Muscle of leg (tissue), 11 donors: ENCODE data around the gene B3GNT8. TPM values are rescaled to one million over a fixed set of nuclear protein-coding genes. Genes with fewer than 3 reads are reported as not detected.
"Not testable (repeated sequence)": the region's sequence is repeated elsewhere in the genome, so short reads cannot be mapped to it uniquely, and the experiment has no call there.

Experiments used
- DNase-seq: peaks from one replicate; pipeline ENCODE4 v3.0.0; 2013
- H3K27ac ChIP-seq: one replicate; pipeline ENCODE4 v1.5.1; 2013; ENCODE audit warnings: mild to moderate bottlenecking, low read length, control low read depth
- H3K27me3 ChIP-seq: one replicate; pipeline ENCODE4 v1.6.1; 2013; ENCODE audit warnings: low read length; ENCODE audit not compliant: control insufficient read depth, insufficient read depth
- H3K36me3 ChIP-seq: one replicate; pipeline ENCODE4 v1.6.1; 2013; ENCODE audit warnings: low read length; ENCODE audit not compliant: control insufficient read depth, insufficient read depth
- H3K4me1 ChIP-seq: one replicate; pipeline ENCODE4 v1.6.1; 2013; ENCODE audit warnings: low read length; ENCODE audit not compliant: control insufficient read depth, insufficient read depth
- H3K4me3 ChIP-seq: one replicate; pipeline ENCODE4 v1.5.1; 2013; ENCODE audit warnings: low read length, control low read depth
- H3K9me3 ChIP-seq: replicated peaks from 2 replicates; pipeline ENCODE4 v1.6.1; 2013; ENCODE audit warnings: low read depth, low read length; ENCODE audit not compliant: control insufficient read depth
- WGBS: methylation state at CpG from one replicate; pipeline ENCODE4 v1.1.5; 2013; ENCODE audit warnings: missing lambda C conversion rate; ENCODE audit not compliant: insufficient coverage; 5-methylcytosine and 5-hydroxymethylcytosine counted together
- polyA plus RNA-seq, 8 donors: library from polyadenylated mRNA; unstranded; fragments of 120-200 nt; gene quantifications; one replicate each; pipeline versions ENCODE4 v1.2.1 to v1.2.3, GENCODE V29; 2013; ENCODE audit warnings: inconsistent platforms in 1 of 8, low replicate concordance in 1 of 8; ENCODE audit not compliant: insufficient read length in 8 of 8, insufficient read depth in 1 of 8
- total RNA-seq: library from RNA; stranded (reverse); fragments of 120-200 nt; gene quantifications from one replicate; pipeline ENCODE4 v1.2.4, GENCODE V29; 2013

Gene B3GNT8
- total and polyA plus RNA-seq, 9 donors: 0.68 to 7.4 (median 1.6) TPM

DNA sequence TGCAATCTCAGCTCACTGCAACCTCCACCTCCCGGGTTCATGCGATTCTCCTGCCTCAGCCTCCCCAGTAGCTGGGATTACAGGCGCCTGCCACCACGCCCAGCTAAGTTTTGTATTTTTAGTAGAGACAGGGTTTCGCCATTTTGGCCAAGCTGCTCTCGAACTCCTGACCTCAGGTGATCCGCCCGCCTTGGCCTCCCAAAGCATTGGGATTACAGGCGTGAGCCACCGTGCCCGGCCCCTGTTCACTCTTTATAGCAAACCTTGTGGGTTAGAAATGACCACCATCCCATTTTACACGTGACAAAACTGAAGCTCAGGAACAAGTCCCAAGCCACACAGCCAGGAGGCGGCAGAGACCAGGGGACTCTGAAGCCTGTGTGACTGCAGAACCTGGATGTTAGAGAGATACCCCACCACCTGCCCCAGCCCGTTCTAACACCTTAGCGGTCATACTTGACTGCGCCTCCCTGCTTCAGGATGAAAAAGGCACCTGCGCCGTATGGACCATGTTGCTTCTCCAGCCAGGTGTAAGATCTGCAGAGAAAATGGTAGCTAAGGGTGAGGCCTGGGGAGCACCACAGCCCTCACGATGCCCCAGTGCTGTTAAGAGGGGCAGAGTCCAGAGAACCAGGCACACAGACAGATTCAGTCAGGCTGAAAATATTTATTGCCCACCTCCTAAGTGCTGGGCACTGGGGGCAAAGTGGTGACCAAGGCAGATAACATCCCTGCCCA lies 8.9 kb upstream of the B3GNT8 start:
- no peaks in the 10 kb centered on the region for H3K27me3 ChIP-seq
- peaks cover 39% of the 10 kb centered on the region for H3K36me3 ChIP-seq
- peaks cover 4% of the 10 kb centered on the region for H3K4me1 ChIP-seq
- DNase-seq: no peak
- H3K9me3 ChIP-seq: no peaks in the 10 kb centered on the region
- H3K4me3 ChIP-seq: no peak overlapping the region
- 91% methylated on average over 11 of the region's 19 CpGs for WGBS
- no peak overlapping the region for H3K27ac ChIP-seq

DNA sequence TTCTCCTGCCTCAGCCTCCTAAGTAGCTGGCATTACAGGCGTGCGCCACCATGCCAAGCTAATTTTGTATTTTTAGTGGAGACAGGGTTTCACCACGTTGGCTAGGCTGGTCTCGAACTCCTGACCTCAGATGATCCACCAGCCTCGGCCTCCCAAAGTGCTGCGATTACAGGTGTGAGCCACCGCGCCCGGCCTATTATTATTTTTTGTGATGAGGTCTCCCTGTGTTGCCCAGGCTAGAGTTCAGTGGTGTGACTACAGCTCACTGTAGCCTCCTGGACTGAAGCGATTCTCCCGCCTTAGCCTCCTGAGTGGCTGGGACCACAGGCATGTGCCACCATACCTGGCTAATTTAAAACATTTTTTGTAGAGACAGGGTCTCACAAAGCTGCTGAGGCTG lies 8.2 kb upstream of the B3GNT8 start:
- WGBS: 91% methylated on average over 6 of the region's 11 CpGs
- not testable (repeated sequence) for H3K4me1 ChIP-seq, H3K27me3 ChIP-seq, H3K4me3 ChIP-seq, H3K27ac ChIP-seq, H3K9me3 ChIP-seq, DNase-seq
- H3K36me3 ChIP-seq: peaks cover 43% of the 10 kb centered on the region

DNA sequence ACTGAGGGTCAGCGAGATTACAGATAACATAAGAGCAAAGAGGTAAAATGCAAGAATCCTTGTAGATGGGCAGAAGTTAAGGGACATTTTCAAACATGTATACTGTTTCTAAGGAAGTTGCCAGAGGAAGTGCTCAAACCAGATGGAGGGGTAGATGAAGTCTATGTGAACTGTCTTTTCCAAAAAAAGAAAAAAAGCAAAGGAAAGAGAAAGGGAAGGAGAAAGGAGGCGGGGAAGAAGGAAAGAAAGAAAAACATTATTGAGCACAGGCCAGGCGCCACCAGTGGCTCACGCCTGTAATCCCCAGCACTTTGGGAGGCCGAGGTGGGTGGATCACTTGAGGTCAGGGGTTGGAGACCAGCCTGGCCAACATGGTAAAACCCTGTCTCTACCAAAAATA lies 7.3 kb upstream of the B3GNT8 start:
- H3K27me3 ChIP-seq: no peaks in the 10 kb centered on the region
- peaks cover 46% of the 10 kb centered on the region for H3K36me3 ChIP-seq
- WGBS: 100% methylated on average over 1 of the region's 5 CpGs
- no peak for DNase-seq
- no peak overlapping the region for H3K4me3 ChIP-seq
- no peaks in the 10 kb centered on the region for H3K9me3 ChIP-seq
- H3K27ac ChIP-seq: no peak overlapping the region
- H3K4me1 ChIP-seq: peaks cover 4% of the 10 kb centered on the region

DNA sequence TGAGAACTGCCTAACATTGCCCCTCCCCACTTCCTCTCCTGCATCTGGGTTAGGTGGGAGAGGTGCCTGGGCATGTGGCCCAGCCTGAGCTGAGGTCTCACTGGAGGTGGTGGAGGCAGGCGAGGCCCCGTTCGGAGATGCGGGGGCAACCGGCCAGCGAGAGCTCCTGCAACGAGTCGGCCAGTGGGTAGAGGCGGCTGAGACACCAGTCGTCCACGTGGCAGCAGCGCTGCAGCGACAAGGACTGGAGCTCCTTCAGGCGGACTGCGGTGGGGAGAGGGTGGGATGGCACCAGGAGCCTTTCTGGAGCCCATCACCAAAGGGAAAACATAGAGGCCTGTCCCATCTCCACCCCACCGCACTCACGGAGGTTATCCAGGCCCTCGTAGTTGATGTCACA lies 6.0 kb upstream of the B3GNT8 start:
- WGBS: 84% methylated on average over 14 of the region's 18 CpGs
- H3K27ac ChIP-seq: no peak overlapping the region

DNA sequence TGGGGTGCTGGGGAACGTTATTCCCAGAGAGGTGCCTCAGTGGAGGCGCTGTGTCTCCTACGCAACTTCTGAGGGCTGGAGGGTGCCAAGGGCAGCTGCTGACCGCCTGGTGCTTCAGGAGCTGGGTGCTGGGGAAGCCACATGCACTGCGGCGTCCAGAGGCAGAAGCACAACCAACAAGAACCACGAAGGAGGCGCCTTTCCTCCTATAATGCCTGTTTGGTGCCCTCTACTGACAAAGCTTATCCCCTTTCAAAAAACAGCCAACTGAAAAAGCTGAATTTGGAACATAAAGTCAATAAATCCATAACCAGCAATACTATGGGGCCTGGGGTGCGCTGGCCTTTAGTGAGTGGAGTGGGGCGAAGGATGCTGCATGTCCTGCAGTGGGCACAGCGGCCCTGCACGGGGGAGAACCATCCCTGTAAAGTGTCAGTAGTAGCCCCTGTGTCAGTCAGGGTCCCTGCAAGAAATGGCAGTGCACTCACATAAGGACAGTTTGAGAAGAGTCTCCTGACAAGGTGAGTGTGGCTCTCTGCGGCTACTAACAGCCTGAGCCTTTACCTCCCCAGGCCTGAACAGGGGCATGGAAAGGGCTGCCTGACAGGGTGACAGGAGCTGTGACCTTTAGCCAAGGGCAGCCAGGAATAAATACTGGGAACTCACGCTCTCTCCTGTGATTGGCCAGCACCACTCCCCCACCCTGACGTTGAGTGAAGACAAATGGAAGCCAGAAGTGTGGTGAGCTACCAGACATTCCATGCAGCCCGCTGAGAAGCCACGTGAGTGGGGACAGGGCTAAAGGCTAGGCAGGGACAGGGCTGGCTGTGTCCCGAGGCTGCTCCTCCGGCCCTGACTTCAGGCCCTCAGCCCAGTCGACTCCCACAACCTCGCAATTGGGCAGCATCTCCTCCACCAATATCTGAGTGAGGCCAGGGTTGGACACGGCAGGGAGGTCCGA lies 4.5 kb upstream of the B3GNT8 start:
- DNase-seq: no peak
- H3K27ac ChIP-seq: peak overlapping the region; percentile 13
- H3K36me3 ChIP-seq: peaks cover 38% of the 10 kb centered on the region
- 72% methylated on average over 18 of the region's 23 CpGs for WGBS
- H3K4me1 ChIP-seq: peaks cover 20% of the 10 kb centered on the region
- H3K9me3 ChIP-seq: no peaks in the 10 kb centered on the region
- no peaks in the 10 kb centered on the region for H3K27me3 ChIP-seq
- no peak overlapping the region for H3K4me3 ChIP-seq

More for the DNA sequence above, 6.0 kb upstream of the B3GNT8 start:
- Histone ChIP-seq H3K4me1 (peaks cover 7% of the 10 kb centered on the region), H3K9me3 (no peaks in the 10 kb centered on the region), H3K27me3 (no peaks in the 10 kb centered on the region), H3K4me3 (no peak overlapping the region), H3K36me3 (peaks cover 47% of the 10 kb centered on the region)
- DNase-seq: no peak

DNA sequence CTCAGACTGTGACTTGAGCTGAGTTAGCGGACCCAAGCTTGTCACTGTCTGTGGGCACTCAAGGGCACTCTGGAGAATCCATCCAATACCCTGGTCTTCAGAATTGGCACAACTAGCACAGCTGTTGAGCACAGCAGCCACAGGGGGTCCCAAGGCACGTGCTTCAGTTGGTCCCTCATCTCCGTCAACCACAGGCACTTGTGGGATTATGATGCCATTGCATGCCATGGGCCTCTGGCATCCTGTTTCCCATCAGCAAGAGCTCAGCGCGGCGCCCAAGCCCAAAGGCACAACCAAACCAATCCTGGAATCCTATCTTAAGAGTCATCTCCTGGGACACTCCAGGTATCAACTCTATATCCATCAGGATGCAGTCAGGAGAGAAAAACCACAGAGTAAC lies 3.7 kb upstream of the B3GNT8 start:
- Histone ChIP-seq H3K4me3 (no peak overlapping the region), H3K4me1 (peaks cover 25% of the 10 kb centered on the region), H3K9me3 (no peaks in the 10 kb centered on the region), H3K36me3 (peaks cover 40% of the 10 kb centered on the region), H3K27ac (no peak overlapping the region), H3K27me3 (no peaks in the 10 kb centered on the region)
- DNase-seq: no peak
- 67% methylated on average over 2 of the region's 6 CpGs for WGBS

DNA sequence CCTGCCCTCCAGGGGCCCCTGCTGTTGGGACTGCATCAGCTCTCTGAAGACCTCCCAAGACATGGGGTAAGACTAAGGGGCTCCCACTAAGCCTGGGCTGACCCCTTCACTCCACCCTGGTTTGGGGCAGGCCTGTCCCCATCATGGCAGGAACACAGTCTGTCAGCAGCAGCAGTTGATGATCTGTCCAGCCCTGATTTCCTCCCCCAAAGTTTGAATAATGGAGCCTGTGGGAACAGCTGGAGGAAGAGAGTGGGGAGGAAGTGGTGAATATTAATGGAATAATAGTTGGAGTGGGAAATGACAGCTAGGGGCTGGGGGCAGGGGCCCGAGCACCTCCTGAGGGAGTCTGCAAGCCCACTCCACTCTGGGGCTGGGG lies 1.3 kb upstream of the B3GNT8 start:
- Histone ChIP-seq H3K4me1 (peaks cover 25% of the 10 kb centered on the region), H3K36me3 (peaks cover 56% of the 10 kb centered on the region), H3K27ac (peak overlapping the region; percentile 20), H3K4me3 (no peak overlapping the region), H3K9me3 (no peaks in the 10 kb centered on the region), H3K27me3 (no peaks in the 10 kb centered on the region)
- WGBS: no CpG with 5 or more reads among the region's 1 CpG
- no peak for DNase-seq

DNA sequence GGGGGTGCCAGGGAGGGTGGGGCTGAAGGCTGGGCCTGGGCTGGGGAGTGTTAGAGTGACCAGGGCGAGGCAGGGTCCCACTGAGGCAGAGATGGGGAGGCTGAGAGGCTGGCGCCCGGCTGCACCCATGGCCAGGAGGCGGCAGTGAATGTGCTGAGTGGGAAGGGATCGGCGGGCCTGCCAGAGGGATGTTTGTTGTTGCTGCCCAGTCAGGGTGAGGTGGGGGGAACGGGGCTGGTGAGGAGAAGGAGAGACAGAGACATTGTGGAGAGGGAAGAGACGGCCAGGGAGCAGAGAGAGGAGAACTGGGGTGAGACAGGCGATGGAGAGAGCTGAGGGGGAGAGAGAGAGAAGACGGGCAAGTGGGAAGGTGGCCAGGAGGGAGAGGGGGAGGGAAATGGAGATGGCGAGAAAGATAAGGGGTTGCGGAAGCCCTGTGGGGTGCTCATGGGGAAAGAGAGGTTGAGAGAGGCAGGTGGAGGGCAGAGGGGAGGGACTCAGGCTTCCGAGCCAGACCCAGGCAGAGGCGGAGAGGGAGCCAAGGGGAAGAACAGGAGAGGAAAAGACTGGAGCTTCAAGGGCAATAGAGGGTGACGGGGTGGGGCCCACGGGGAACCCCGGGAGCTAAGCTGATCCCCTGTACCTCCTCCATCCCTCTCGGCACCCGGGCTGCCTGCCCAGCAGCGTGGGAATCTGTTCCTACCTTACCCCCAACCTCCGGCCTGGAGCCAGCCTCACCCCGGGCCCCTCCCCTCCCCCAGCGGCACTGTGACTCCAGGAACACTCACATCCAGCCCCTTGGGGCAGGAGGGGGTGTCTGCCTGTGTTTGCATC lies 690 bp upstream of the B3GNT8 start:
- H3K36me3 ChIP-seq: peaks cover 55% of the 10 kb centered on the region
- no peaks in the 10 kb centered on the region for H3K9me3 ChIP-seq
- peak overlapping the region; percentile 36 for H3K4me3 ChIP-seq
- WGBS: 10% methylated on average over 14 of the region's 23 CpGs
- H3K27me3 ChIP-seq: no peaks in the 10 kb centered on the region
- H3K4me1 ChIP-seq: peaks cover 25% of the 10 kb centered on the region
- peak overlapping the region; percentile 42 for H3K27ac ChIP-seq
- DNase-seq: peak; percentile 36

DNA sequence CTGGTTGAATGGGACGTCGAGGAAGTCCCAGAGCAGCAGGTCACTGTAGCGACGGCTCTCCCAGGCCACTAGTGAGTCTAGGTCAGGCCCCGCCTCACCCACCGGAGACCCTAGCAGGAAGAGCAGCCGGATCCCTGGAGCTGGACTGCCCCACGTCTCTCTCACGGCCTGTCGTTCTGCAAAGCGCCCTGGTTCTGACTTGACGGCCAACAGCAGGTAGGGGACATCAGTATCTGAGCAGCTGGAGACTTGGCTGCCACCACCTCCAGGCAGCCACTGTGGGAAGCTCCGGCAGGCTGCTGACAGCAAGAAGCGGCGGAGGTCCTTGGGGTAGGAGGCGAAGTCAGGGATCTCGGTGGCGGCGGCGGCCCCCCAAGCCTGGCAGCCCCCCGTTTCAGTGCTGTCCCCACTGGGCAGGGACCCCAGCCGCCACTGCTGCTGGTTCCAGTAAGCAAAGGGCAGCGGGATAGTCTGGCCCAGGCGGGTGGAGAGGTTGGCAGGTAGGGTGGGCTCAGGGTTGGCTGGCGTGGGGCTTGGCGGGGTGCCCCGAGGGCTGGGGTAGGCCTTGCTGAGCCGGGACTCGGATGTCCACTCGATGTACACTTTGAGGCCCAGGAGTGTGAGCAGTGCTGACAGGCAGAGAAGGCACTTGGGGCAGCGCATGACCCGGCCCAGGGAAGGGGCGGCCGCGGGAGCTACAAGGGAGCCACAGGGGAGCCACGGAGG lies 895 bp downstream of the B3GNT8 start:
- Histone ChIP-seq H3K27ac (no peak overlapping the region), H3K36me3 (peaks cover 53% of the 10 kb centered on the region), H3K4me1 (peaks cover 25% of the 10 kb centered on the region)

More for the DNA sequence above, 895 bp downstream of the B3GNT8 start:
- H3K27me3 ChIP-seq: no peaks in the 10 kb centered on the region
- 73% methylated on average over 32 of the region's 36 CpGs for WGBS
- H3K9me3 ChIP-seq: no peaks in the 10 kb centered on the region
- no peak for DNase-seq
- H3K4me3 ChIP-seq: peak overlapping the region; percentile 36
